ENCODE data around the gene WWC2.

- TF ChIP-seq CTCF (conservative IDR thresholded peaks at IDR 0.05; ENCODE audit: low read length) (no peak), EZH2phosphoT487 (IDR thresholded peaks at IDR 0.05; ENCODE audit: borderline replicate concordance, low read depth, low read length) (no peak)
Observed at GRCh38 chr4:183333202-183333601, 234.1 kb downstream of the WWC2 start.
